Erythroblast (primary cell): ENCODE results near the gene CAMKV.

Experiments
- GATA1 ChIP-seq: IDR thresholded peaks from 2 replicates; pipeline ENCODE4 v1.6.1; 2011; ENCODE audit warnings: low read depth, mild to moderate bottlenecking, control low read depth, low read length, moderate library complexity
- POLR2A ChIP-seq: IDR thresholded peaks from 2 replicates; pipeline ENCODE4 v1.6.1; 2011; ENCODE audit warnings: mild to moderate bottlenecking, low read length

DNA sequence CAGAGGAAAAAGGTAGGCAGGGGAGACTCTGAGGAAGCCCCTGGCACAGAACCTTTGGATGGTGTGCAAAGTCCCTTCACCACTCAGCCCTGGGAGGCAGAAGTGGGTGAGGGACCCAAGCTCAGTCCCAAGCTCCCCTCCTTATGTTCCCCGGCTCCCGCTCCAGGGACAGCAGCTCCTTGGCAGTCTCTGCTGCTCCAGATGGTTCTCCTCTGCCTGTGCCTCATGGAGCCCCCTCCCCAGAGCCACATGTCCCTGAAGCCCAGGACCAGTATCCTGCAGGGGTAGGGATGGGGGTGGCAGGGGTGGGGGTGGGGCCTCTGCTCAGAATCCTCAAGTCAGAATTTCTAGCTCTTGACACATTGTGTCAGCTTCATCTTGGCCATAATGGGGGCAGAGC, 8.0 kb upstream of the CAMKV start:
- TF ChIP-seq POLR2A (no peak), GATA1 (no peak)
